HepG2 (cell line): ENCODE data around the gene SMIM41. TPM values are rescaled to one million over a fixed set of nuclear protein-coding genes. Genes with fewer than 3 reads are reported as not detected.

Experiments used
- ATF6 ChIP-seq: sonication (generic); formaldehyde crosslinking; conservative IDR thresholded peaks from 2 replicates; pipeline ENCODE4 v1.4.0; 2020; ENCODE audit warnings: missing genetic modification reagents
- CHD4 ChIP-seq: fragments of 200-600 bp; sonication (generic); IDR thresholded peaks from 2 replicates; pipeline ENCODE4 v1.7.0; 2017; ENCODE audit warnings: mild to moderate bottlenecking, low read length, borderline replicate concordance
- ELF4 ChIP-seq: sonication (generic); formaldehyde crosslinking; IDR thresholded peaks from 2 replicates; pipeline ENCODE4 v1.5.0; 2020; ENCODE audit warnings: missing genetic modification reagents, mild to moderate bottlenecking, moderate library complexity, borderline replicate concordance
- HNRNPLL ChIP-seq: fragments of 200-400 bp; formaldehyde crosslinking; IDR thresholded peaks from 2 replicates; pipeline ENCODE4 v1.6.1; 2017; ENCODE audit warnings: mild to moderate bottlenecking, low read depth, low read length; ENCODE audit not compliant: poor library complexity, severe bottlenecking
- HOXA9 ChIP-seq: sonication (generic); formaldehyde crosslinking; IDR thresholded peaks from 2 replicates; pipeline ENCODE4 v1.8.1; 2022; ENCODE audit warnings: missing genetic modification reagents, mild to moderate bottlenecking, moderate library complexity, borderline replicate concordance
- NONO ChIP-seq, 2 experiments: fragments of 450-650 bp in 1 of 2; sonication (generic) in 1 of 2; formaldehyde crosslinking in 1 of 2; IDR thresholded peaks in 1 of 2; conservative IDR thresholded peaks in 1 of 2; 2 replicates each; pipeline versions ENCODE4 v1.6.1 to v1.8.0; 2017 to 2022; ENCODE audit warnings: mild to moderate bottlenecking in 1 of 2, missing genetic modification reagents in 1 of 2, moderate library complexity in 1 of 2
- PHF5A ChIP-seq: IDR thresholded peaks from one replicate; pipeline ENCODE4 v1.6.1; 2018; ENCODE audit warnings: low read depth, missing genetic modification reagents; ENCODE audit not compliant: unreplicated experiment
- PPARG ChIP-seq: conservative IDR thresholded peaks from 2 replicates; pipeline ENCODE4 v1.6.1; 2016; ENCODE audit warnings: missing biosample characterization, missing genetic modification reagents
- RFX3 ChIP-seq: IDR thresholded peaks from 2 replicates; pipeline ENCODE4 v1.6.1; 2016; ENCODE audit warnings: missing biosample characterization, missing genetic modification reagents
- RNF2 ChIP-seq: fragments of 450-650 bp; conservative IDR thresholded peaks from 2 replicates; pipeline ENCODE4 v1.6.1; 2016; ENCODE audit warnings: low read depth
- SETDB1 ChIP-seq: sonication (generic); formaldehyde crosslinking; IDR thresholded peaks from 2 replicates; pipeline ENCODE4 v1.5.1; 2020; ENCODE audit warnings: missing genetic modification reagents, mild to moderate bottlenecking, borderline replicate concordance
- TBX3 ChIP-seq: fragments of 450-650 bp; IDR thresholded peaks from 2 replicates; pipeline ENCODE4 v1.6.1; 2017; ENCODE audit warnings: antibody characterized with exemption, mild to moderate bottlenecking, inconsistent platforms, borderline replicate concordance
- ZBTB20 ChIP-seq: sonication (generic); formaldehyde crosslinking; IDR thresholded peaks from 2 replicates; pipeline ENCODE4 v1.8.1; 2023; ENCODE audit warnings: missing genetic modification reagents, low read depth, mild to moderate bottlenecking, borderline replicate concordance
- ZFP82 ChIP-seq: sonication (generic); formaldehyde crosslinking; IDR thresholded peaks from 2 replicates; pipeline ENCODE4 v1.5.1; 2020; ENCODE audit warnings: mild to moderate bottlenecking, missing genetic modification reagents, borderline replicate concordance
- ZMYM2 ChIP-seq: sonication (generic); formaldehyde crosslinking; IDR thresholded peaks from 2 replicates; pipeline ENCODE4 v1.8.0; 2022; ENCODE audit warnings: mild to moderate bottlenecking, missing genetic modification reagents
- ZNF124 ChIP-seq: sonication (generic); formaldehyde crosslinking; IDR thresholded peaks from 2 replicates; pipeline ENCODE4 v1.4.0; 2020; ENCODE audit warnings: missing genetic modification reagents
- ZNF160 ChIP-seq: sonication (generic); formaldehyde crosslinking; IDR thresholded peaks from 2 replicates; pipeline ENCODE4 v1.8.0; 2022; ENCODE audit warnings: mild to moderate bottlenecking, inconsistent platforms, missing genetic modification reagents
- ZNF20 ChIP-seq: sonication (generic); formaldehyde crosslinking; IDR thresholded peaks from 2 replicates; pipeline ENCODE4 v1.4.0; 2020; ENCODE audit warnings: mild to moderate bottlenecking, moderate library complexity, missing genetic modification reagents
- ZNF263 ChIP-seq: sonication (generic); formaldehyde crosslinking; IDR thresholded peaks from 2 replicates; pipeline ENCODE4 v1.4.0; 2020; ENCODE audit warnings: missing genetic modification reagents
- polyA plus RNA-seq, 8 experiments: library from polyadenylated mRNA; depleted of rRNA in 3 of 8; stranded (reverse) in 7 of 8; unstranded in 1 of 8; fragments of >200 nt; fragmentation: Illumina TruSeq in 4 of 8; extraction: Trizol in 4 of 8; gene quantifications; 2 replicates each; pipeline versions ENCODE4 v1.2.1 to v1.2.3, GENCODE V29; 2011 to 2016; ENCODE audit warnings: low read depth in 4 of 8, missing spikeins in 1 of 8, mixed read lengths in 1 of 8; ENCODE audit not compliant: insufficient read depth in 1 of 8
- total RNA-seq, 5 experiments: library from RNA; depleted of rRNA; stranded (reverse); fragments of >200 nt; fragmentation: Illumina TruSeq; extraction: Trizol; gene quantifications; 2 replicates each; pipeline ENCODE4 v1.2.3, GENCODE V29; 2016; ENCODE audit warnings: low read depth in 1 of 5
- TF ChIP-seq, protein P1 (sequence below): sonication (generic); formaldehyde crosslinking; conservative IDR thresholded peaks from 2 replicates; pipeline ENCODE4 v1.8.0; 2022; ENCODE audit warnings: mild to moderate bottlenecking, moderate library complexity, missing genetic modification reagents
- TF ChIP-seq, protein P2 (sequence below): sonication (generic); formaldehyde crosslinking; IDR thresholded peaks from 2 replicates; pipeline ENCODE4 v1.5.1; 2020; ENCODE audit warnings: mild to moderate bottlenecking, moderate library complexity, missing genetic modification reagents

The SMIM41 gene
- total and polyA plus RNA-seq, 2 of the 13 experiments (the other 11 are each of a cell fraction or from before 2014, with no cell fraction given) = not detected

GRCh38 chr12:52069327-52070184 is 9.9 kb upstream of the SMIM41 start, which contains the start of gene ATG101 (continued):
- TF ChIP-seq, protein P1, sequence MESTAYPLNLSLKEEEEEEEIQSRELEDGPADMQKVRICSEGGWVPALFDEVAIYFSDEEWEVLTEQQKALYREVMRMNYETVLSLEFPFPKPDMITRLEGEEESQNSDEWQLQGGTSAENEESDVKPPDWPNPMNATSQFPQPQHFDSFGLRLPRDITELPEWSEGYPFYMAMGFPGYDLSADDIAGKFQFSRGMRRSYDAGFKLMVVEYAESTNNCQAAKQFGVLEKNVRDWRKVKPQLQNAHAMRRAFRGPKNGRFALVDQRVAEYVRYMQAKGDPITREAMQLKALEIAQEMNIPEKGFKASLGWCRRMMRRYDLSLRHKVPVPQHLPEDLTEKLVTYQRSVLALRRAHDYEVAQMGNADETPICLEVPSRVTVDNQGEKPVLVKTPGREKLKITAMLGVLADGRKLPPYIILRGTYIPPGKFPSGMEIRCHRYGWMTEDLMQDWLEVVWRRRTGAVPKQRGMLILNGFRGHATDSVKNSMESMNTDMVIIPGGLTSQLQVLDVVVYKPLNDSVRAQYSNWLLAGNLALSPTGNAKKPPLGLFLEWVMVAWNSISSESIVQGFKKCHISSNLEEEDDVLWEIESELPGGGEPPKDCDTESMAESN (CRISPR knock-in tag) = no peak; the same call in 1 of the 2 replicates
- TF ChIP-seq ZBTB20 = no peak
- TF ChIP-seq RFX3 (CRISPR knock-in tag) = no peak
- TF ChIP-seq ZNF124 (CRISPR knock-in tag) = no peak; the same call in 1 of the 2 replicates
- TF ChIP-seq CHD4 = no peak
- no peak for TF ChIP-seq ZMYM2 (CRISPR knock-in tag)
- peak; percentile 16; the same call in 1 of the 2 replicates for TF ChIP-seq ZNF263
- no peak for TF ChIP-seq SETDB1 (CRISPR knock-in tag)
- TF ChIP-seq TBX3 = peak; percentile 45; the same call in 1 of the 2 replicates
- peak; percentile 76; the same call in 1 of the 2 replicates for TF ChIP-seq ELF4
- TF ChIP-seq ATF6 = peak; percentile 42; the same call in 1 of the 2 replicates
- TF ChIP-seq PPARG (CRISPR knock-in tag) = peak; percentile 39; the same call in 1 of the 2 replicates
- no peak for TF ChIP-seq ZNF20 (CRISPR knock-in tag)
- peak; percentile 7 for TF ChIP-seq HNRNPLL
- peak; percentile 96 for TF ChIP-seq NONO (IDR thresholded peaks at IDR 0.05)
- peak; percentile 87 for TF ChIP-seq NONO (CRISPR knock-in tag; conservative IDR thresholded peaks at IDR 0.05)
- TF ChIP-seq HOXA9 (CRISPR knock-in tag) = no peak
- 0 out of 2 replicates have a peak, but pooled peaks have one; percentile 49 for TF ChIP-seq RNF2
- TF ChIP-seq PHF5A (CRISPR knock-in tag) = no peak
- TF ChIP-seq ZNF160 (CRISPR knock-in tag) = 0 out of 2 replicates have a peak, but pooled peaks have one; percentile 61
- peak; percentile 97 for TF ChIP-seq ZFP82 (CRISPR knock-in tag)
- TF ChIP-seq, protein P2, sequence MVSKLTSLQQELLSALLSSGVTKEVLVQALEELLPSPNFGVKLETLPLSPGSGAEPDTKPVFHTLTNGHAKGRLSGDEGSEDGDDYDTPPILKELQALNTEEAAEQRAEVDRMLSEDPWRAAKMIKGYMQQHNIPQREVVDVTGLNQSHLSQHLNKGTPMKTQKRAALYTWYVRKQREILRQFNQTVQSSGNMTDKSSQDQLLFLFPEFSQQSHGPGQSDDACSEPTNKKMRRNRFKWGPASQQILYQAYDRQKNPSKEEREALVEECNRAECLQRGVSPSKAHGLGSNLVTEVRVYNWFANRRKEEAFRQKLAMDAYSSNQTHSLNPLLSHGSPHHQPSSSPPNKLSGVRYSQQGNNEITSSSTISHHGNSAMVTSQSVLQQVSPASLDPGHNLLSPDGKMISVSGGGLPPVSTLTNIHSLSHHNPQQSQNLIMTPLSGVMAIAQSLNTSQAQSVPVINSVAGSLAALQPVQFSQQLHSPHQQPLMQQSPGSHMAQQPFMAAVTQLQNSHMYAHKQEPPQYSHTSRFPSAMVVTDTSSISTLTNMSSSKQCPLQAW (CRISPR knock-in tag) = peak; percentile 69; the same call in 1 of the 2 replicates
